NT2/D1 (cell line): Measurements from ENCODE around the gene ELAC1.

Source experiments
- YY1 ChIP-seq: IDR thresholded peaks from 2 replicates; pipeline ENCODE4 v1.6.1; 2011; ENCODE audit not compliant: insufficient read length, insufficient read depth
- ZNF274 ChIP-seq: IDR thresholded peaks from 2 replicates; pipeline ENCODE4 v1.6.1; 2011; ENCODE audit warnings: mild to moderate bottlenecking, low read depth, low read length

GRCh38 chr18:50947899-50948298 is 19.9 kb upstream of the ELAC1 start:
- no peak for TF ChIP-seq ZNF274
- no peak for TF ChIP-seq YY1
